B cell (primary cell): ENCODE data around the gene TBC1D32. TPM values are rescaled to one million over a fixed set of nuclear protein-coding genes. Genes with fewer than 3 reads are reported as not detected.

ENCODE experiments used
- ATAC-seq: fragments of 200-7000 bp; cut with Tn5 transposase; one replicate; pipeline ENCODE4 v1.10.0; 2021; ENCODE audit warnings: low read depth, mild to moderate bottlenecking, moderate number of reproducible peaks, moderate library complexity
- CTCF ChIA-PET: fragments of 350-600 bp; sonication (Branson Sonifier 250); formaldehyde crosslinking; loops from one replicate; lab custom pipeline; 2021; ENCODE audit warnings: antibody characterized with exemption, inconsistent platforms; lab: Charles Lee
- POLR2A ChIA-PET: fragments of 350-600 bp; sonication (Branson Sonifier 250); formaldehyde crosslinking; loops from one replicate; lab custom pipeline; 2021; ENCODE audit warnings: antibody characterized with exemption; lab: Charles Lee
- DNase-seq: peaks from one replicate; pipeline ENCODE4 v3.0.0; 2013
- H2AFZ ChIP-seq: 2 replicates; pipeline ENCODE4 v1.6.1; 2012; ENCODE audit warnings: mild to moderate bottlenecking, low read depth, low read length; ENCODE audit not compliant: insufficient read depth, poor library complexity, severe bottlenecking
- H3K27ac ChIP-seq, 2 donors: 1 replicate in 1 of 2; 2 replicates in 1 of 2; pipeline ENCODE4 v1.5.1; 2012 to 2013; ENCODE audit warnings: low read length in 2 of 2, mild to moderate bottlenecking in 2 of 2, moderate library complexity in 1 of 2
- H3K27me3 ChIP-seq, 4 experiments: fragments of 200-600 bp in 1 of 4; sonication (generic) in 1 of 4; replicated peaks in 1 of 4; 1 replicate in 2 of 4; 2 replicates in 2 of 4; pipeline versions ENCODE4 v1.6.1 to v1.7.0; 2013 to 2016; ENCODE audit warnings: low read length in 3 of 4, mild to moderate bottlenecking in 2 of 4, mixed read lengths in 1 of 4, moderate library complexity in 1 of 4; ENCODE audit not compliant: insufficient read depth in 4 of 4, control insufficient read depth in 3 of 4; ENCODE audit errors: control extremely low read depth in 1 of 4
- H3K36me3 ChIP-seq, 2 experiments: replicated peaks in 1 of 2; 1 replicate in 1 of 2; 2 replicates in 1 of 2; pipeline versions ENCODE4 v1.6.1 to v1.7.1; 2013; ENCODE audit warnings: low read length in 1 of 2; ENCODE audit not compliant: insufficient read depth in 2 of 2, control insufficient read depth in 1 of 2; ENCODE audit errors: control extremely low read depth in 1 of 2, extremely low read depth in 1 of 2
- H3K4me1 ChIP-seq, 2 donors: fragments of 200-600 bp in 1 of 2; sonication (generic) in 1 of 2; 1 replicate in 1 of 2; 2 replicates in 1 of 2; pipeline versions ENCODE4 v1.5.1 to v1.6.1; 2013 to 2017; ENCODE audit warnings: low read length in 2 of 2; ENCODE audit not compliant: control insufficient read depth in 2 of 2, insufficient read depth in 2 of 2
- H3K4me2 ChIP-seq: replicated peaks from 2 replicates; pipeline ENCODE3; 2012; ENCODE audit warnings: mild to moderate bottlenecking, low read depth, low read length; ENCODE audit not compliant: poor library complexity, severe bottlenecking
- H3K4me3 ChIP-seq, 5 experiments: fragments of 200-600 bp in 1 of 5; sonication (generic) in 1 of 5; 1 replicate in 3 of 5; 2 replicates in 2 of 5; pipeline versions ENCODE4 v1.5.1 to v1.7.0; 2011 to 2016; ENCODE audit warnings: low read length in 4 of 5, mild to moderate bottlenecking in 4 of 5, low read depth in 2 of 5, control low read depth in 1 of 5, moderate library complexity in 1 of 5; ENCODE audit not compliant: insufficient read depth in 1 of 5; ENCODE audit errors: control extremely low read depth in 1 of 5, extremely low read depth in 1 of 5
- H3K79me2 ChIP-seq: fragments of 200-600 bp; sonication (generic); one replicate; pipeline ENCODE4 v1.6.0; 2016; ENCODE audit warnings: low read length; ENCODE audit not compliant: control insufficient read depth, insufficient read depth
- H3K9ac ChIP-seq: fragments of 200-600 bp; sonication (generic); 2 replicates; pipeline ENCODE4 v1.6.1; 2017; ENCODE audit warnings: mild to moderate bottlenecking, low read length, moderate library complexity
- H3K9me3 ChIP-seq, 3 donors: one replicate each; pipeline versions ENCODE4 v1.6.1 to v1.7.1; 2013; ENCODE audit warnings: low read length in 2 of 3; ENCODE audit not compliant: control insufficient read depth in 2 of 3, insufficient read depth in 1 of 3; ENCODE audit errors: control extremely low read depth in 1 of 3
- H4K20me1 ChIP-seq: 2 replicates; pipeline ENCODE4 v1.6.0; 2012; ENCODE audit warnings: mild to moderate bottlenecking, low read length; ENCODE audit not compliant: insufficient read depth, control insufficient read depth, poor library complexity, severe bottlenecking
- H3K27ac Mint-ChIP-seq: one replicate; pipeline ENCODE4 v1.8.0; 2021; ENCODE audit warnings: mixed read lengths
- H3K27me3 Mint-ChIP-seq: one replicate; pipeline ENCODE4 v1.8.0; 2021; ENCODE audit warnings: mixed read lengths
- H3K4me1 Mint-ChIP-seq: one replicate; pipeline ENCODE4 v1.8.0; 2021; ENCODE audit warnings: mixed read lengths
- H3K4me3 Mint-ChIP-seq: one replicate; pipeline ENCODE4 v1.8.0; 2021; ENCODE audit warnings: mixed read lengths
- H3K9me3 Mint-ChIP-seq: one replicate; pipeline ENCODE4 v1.8.0; 2022; ENCODE audit warnings: mixed read lengths; ENCODE audit not compliant: insufficient read depth
- CTCF ChIP-seq: fragments of 200-600 bp; IDR thresholded peaks from one replicate; pipeline ENCODE4 v1.8.0; 2022; ENCODE audit warnings: antibody characterized with exemption, mild to moderate bottlenecking
- EZH2 ChIP-seq: IDR thresholded peaks from 2 replicates; pipeline ENCODE4 v1.6.1; 2012; ENCODE audit warnings: borderline replicate concordance, low read depth, mild to moderate bottlenecking, moderate library complexity, low read length; ENCODE audit not compliant: insufficient read depth, poor library complexity, severe bottlenecking
- WGBS: methylation state at CpG from one replicate; pipeline ENCODE4 v1.1.5; 2013; ENCODE audit warnings: missing lambda C conversion rate; ENCODE audit not compliant: insufficient coverage; 5-methylcytosine and 5-hydroxymethylcytosine counted together
- intact Hi-C: fragments of 100-400 bp; cut with micrococcal nuclease; formaldehyde crosslinking; loops from one replicate; pipeline ENCODE4 v1.10.0; 2022
- polyA plus RNA-seq: library from polyadenylated mRNA; depleted of rRNA; stranded (reverse); fragments of >200 nt; gene quantifications from 2 replicates; pipeline ENCODE4 v1.2.3, GENCODE V29; 2012
- total RNA-seq, 2 donors: library from RNA; stranded (reverse); fragments of 120-200 nt in 1 of 2; gene quantifications; 1 replicate in 1 of 2; 2 replicates in 1 of 2; pipeline versions ENCODE4 v1.2.3 to v1.2.4, GENCODE V29; 2013 to 2022

TBC1D32 gene
- total and polyA plus RNA-seq, 2 donors (not counting 1 experiment from before 2014, with no cell fraction given): 9.0 to 20.9 TPM

- Histone ChIP-seq H3K4me3 (no peak overlapping the region), H3K4me2 (no peak overlapping the region), H3K27ac (no peak overlapping the region), H3K79me2 (no peaks in the 10 kb centered on the region), H2AFZ (no peak overlapping the region), H3K9me3 (no peaks in the 10 kb centered on the region), H3K9ac (no peak overlapping the region), H3K27me3 (no peaks in the 10 kb centered on the region), H3K36me3 (no peaks in the 10 kb centered on the region), H4K20me1 (no peaks in the 10 kb centered on the region), H3K4me1 (no peaks in the 10 kb centered on the region)
- no peak for DNase-seq
- CTCF ChIA-PET: no interaction called here
- no peak overlapping the region for H3K27ac Mint-ChIP-seq
- POLR2A ChIA-PET: no interaction called here
- WGBS: no CpG with 5 or more reads among the region's 2 CpGs
- intact Hi-C loops: no loop called here
- no peaks in the 10 kb centered on the region for H3K27me3 Mint-ChIP-seq
- H3K9me3 Mint-ChIP-seq: no peaks in the 10 kb centered on the region
- ATAC-seq: no peak
- TF ChIP-seq CTCF: no peak
- no peak for TF ChIP-seq EZH2
- H3K4me3 Mint-ChIP-seq: no peak overlapping the region
- H3K4me1 Mint-ChIP-seq: no peaks in the 10 kb centered on the region
Measured at GRCh38 chr6:121383478-121383877, 49.2 kb upstream of the TBC1D32 start.

GRCh38 chr6:121382467-121383121 lies 48.3 kb upstream of the TBC1D32 start:
- H3K4me3 ChIP-seq: no peak overlapping the region
- no peaks in the 10 kb centered on the region for H3K27me3 Mint-ChIP-seq
- H3K9me3 Mint-ChIP-seq: no peaks in the 10 kb centered on the region
- no peak overlapping the region for H3K4me2 ChIP-seq
- no peaks in the 10 kb centered on the region for H3K79me2 ChIP-seq
- intact Hi-C loops: no loop called here
- no peak overlapping the region for H2AFZ ChIP-seq
- no peak for ATAC-seq
- ChIA-PET CTCF (no interaction called here), POLR2A (no interaction called here)
- H4K20me1 ChIP-seq: no peaks in the 10 kb centered on the region
- WGBS: 100% methylated on average over 1 of the region's 3 CpGs
- H3K9ac ChIP-seq: no peak overlapping the region
- H3K4me1 Mint-ChIP-seq: no peaks in the 10 kb centered on the region
- H3K36me3 ChIP-seq: no peaks in the 10 kb centered on the region
- no peaks in the 10 kb centered on the region for H3K9me3 ChIP-seq
- no peak for TF ChIP-seq EZH2
- TF ChIP-seq CTCF: no peak
- no peaks in the 10 kb centered on the region for H3K4me1 ChIP-seq
- no peak overlapping the region for H3K4me3 Mint-ChIP-seq
- DNase-seq: no peak
- no peaks in the 10 kb centered on the region for H3K27me3 ChIP-seq
- H3K27ac Mint-ChIP-seq: no peak overlapping the region
- H3K27ac ChIP-seq: no peak overlapping the region
